ENCODE data around the gene KAZALD1. TPM values are rescaled to one million over a fixed set of nuclear protein-coding genes. Genes with fewer than 3 reads are reported as not detected.

Gene KAZALD1
- total and polyA plus RNA-seq, 4 experiments from 2014 or later, result not detected

GRCh38 chr10:101062232-101063049 lies 652 bp downstream of the KAZALD1 start:
- peaks cover 42% of the 10 kb centered on the region for H3K27me3 ChIP-seq (ENCODE audit: insufficient read depth, low read length)
- Mint-ChIP-seq H3K4me3 (peak overlapping the region in 7 of 8 donors; percentile 60 to 74 (median 70)), H3K27ac (peak overlapping the region in 4 of 7 donors; percentile 27 to 74 (median 46)), H3K9me3 (no peaks in the 10 kb centered on the region), H3K36me3 (peaks cover 0 to 2% of the 10 kb centered on the region in 2 donors), H3K4me1 (peaks cover 14 to 50% (median 29%) of the 10 kb centered on the region in 4 donors), H3K27me3 (peaks cover 21 to 33% of the 10 kb centered on the region in 2 donors)
- ChIA-PET CTCF (ENCODE audit: partially characterized antibody) (interaction anchor here (1.1 to 18.0 kb wide), 6 partner anchors 14 to 65 kb away, joined by 3 to 645 read pairs (median 8); partner anchors contain the start of genes KAZALD1 and SFXN3), POLR2A (ENCODE audit: partially characterized antibody) (interaction anchor here (1.9 to 4.7 kb wide), 5 partner anchors 10 to 65 kb away, joined by 8 to 33 read pairs (median 16); partner anchors contain the start of genes PDZD7 and SFXN3)
- intact Hi-C loops (cut with micrococcal nuclease), result loop anchor here (10.0 kb wide), 1 partner anchor 292 kb away; the partner anchor contains the start of gene BTRC
- no peak overlapping the region for H3K27ac ChIP-seq (ENCODE audit: low read depth, low read length)
- peaks cover 43% of the 10 kb centered on the region for H3K4me1 ChIP-seq (ENCODE audit: insufficient read depth, low read length)
- peak overlapping the region; percentile 11 to 26 for H3K4me3 ChIP-seq (ENCODE audit: low read length in 2 of 2)
- peak; percentile 44 to 54 (median 47) for DNase-seq
- no peaks in the 10 kb centered on the region for H3K36me3 ChIP-seq (ENCODE audit: insufficient read depth, low read length)
- H3K9me3 ChIP-seq (ENCODE audit: control insufficient read depth in 1 of 2, low read length in 2 of 2), result no peaks in the 10 kb centered on the region

DNA sequence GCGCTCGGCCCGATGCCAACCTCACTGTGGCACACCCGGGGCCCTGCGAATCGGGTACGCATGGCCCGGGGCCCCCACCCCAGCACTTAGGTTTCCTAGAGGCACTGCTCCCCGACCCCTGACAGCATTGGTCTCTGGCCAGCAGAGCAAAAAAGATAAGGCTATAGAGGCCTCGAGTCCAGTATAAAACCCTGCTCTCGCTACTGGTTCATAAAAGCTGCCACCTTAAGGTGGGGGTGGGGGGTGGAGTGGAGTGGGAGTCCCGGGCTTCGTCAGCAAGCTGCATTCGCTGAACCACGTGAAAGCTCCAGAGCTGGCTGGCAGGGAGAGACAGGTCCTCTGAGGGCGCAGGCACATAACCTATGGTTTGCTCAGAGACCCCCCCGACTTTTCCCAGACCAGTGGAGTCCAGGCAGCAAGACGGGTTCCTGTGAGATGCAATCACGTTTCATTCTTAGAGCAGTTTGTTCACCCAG lies 1.3 kb downstream of the KAZALD1 start:
- Mint-ChIP-seq H3K4me3 (peak overlapping the region in 3 of 8 donors; percentile 22 to 46 (median 39)), H3K4me1 (peaks cover 16 to 56% (median 30%) of the 10 kb centered on the region in 4 donors), H3K36me3 (peaks cover 0 to 4% of the 10 kb centered on the region in 2 donors), H3K27me3 (peaks cover 21 to 36% of the 10 kb centered on the region in 2 donors), H3K9me3 (no peaks in the 10 kb centered on the region), H3K27ac (peak overlapping the region in 1 of 7 donors; percentile 7)
- ChIA-PET CTCF (ENCODE audit: partially characterized antibody) (interaction anchor here (1.1 to 18.0 kb wide), 5 partner anchors 14 to 66 kb away, joined by 3 to 645 read pairs (median 10); partner anchors contain the start of genes KAZALD1 and SFXN3), POLR2A (ENCODE audit: partially characterized antibody) (interaction anchor here (0.9 to 4.7 kb wide), 5 partner anchors 11 to 32 kb away, joined by 3 to 33 read pairs (median 16); partner anchors contain the start of genes PDZD7 and SFXN3)
- Histone ChIP-seq H3K36me3 (ENCODE audit: insufficient read depth, low read length) (no peaks in the 10 kb centered on the region), H3K4me1 (ENCODE audit: insufficient read depth, low read length) (peaks cover 47% of the 10 kb centered on the region), H3K9me3 (ENCODE audit: control insufficient read depth in 1 of 2, low read length in 2 of 2) (no peaks in the 10 kb centered on the region), H3K4me3 (ENCODE audit: low read length in 2 of 2) (peak overlapping the region in 1 of 2 donors; percentile 26), H3K27ac (ENCODE audit: low read depth, low read length) (no peak overlapping the region), H3K27me3 (ENCODE audit: insufficient read depth, low read length) (peaks cover 45% of the 10 kb centered on the region)
- no peak for DNase-seq
- intact Hi-C loops (cut with micrococcal nuclease), result loop anchor here (10.0 kb wide), 1 partner anchor 292 kb away; the partner anchor contains the start of gene BTRC

DNA sequence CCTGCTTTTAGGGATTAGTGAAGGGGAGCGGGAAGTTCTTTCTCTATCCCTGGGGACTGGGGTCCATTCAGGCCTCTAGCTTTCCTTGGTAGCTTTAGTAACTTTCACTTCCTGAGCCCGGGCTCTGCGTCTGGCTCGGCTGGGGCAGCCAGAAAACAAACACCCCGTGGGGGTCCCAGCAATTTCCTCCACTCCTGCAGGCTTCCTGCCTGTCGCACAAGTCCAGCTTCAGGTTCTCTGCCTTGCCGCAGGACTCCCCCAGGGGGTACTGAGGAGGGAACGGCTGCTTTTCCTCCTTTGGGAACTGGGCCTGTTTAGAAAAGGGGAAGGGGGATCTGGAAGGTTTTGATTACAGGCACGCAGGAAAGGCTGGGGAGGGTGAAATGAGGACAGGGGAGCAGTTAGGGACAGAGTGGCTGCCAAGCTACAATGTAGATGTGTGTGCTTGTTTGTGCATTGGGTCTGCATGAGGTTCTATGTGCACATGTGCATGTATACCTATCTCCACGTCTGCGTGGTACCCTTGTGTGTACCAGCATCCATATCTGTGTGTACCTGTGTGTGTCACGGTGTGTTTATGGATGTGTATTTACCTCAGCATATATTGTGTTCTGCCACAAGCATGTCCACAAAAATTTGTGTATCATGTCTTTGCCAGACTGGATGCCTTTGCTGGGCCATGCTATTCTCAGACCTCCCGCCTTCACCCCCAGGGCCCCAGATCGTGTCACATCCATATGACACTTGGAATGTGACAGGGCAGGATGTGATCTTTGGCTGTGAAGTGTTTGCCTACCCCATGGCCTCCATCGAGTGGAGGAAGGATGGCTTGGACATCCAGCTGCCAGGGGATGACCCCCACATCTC lies 2.0 kb downstream of the KAZALD1 start:
- Histone ChIP-seq H3K9me3 (ENCODE audit: control insufficient read depth in 1 of 2, low read length in 2 of 2) (no peaks in the 10 kb centered on the region), H3K27ac (ENCODE audit: low read depth, low read length) (no peak overlapping the region), H3K36me3 (ENCODE audit: insufficient read depth, low read length) (no peaks in the 10 kb centered on the region), H3K27me3 (ENCODE audit: insufficient read depth, low read length) (peaks cover 45% of the 10 kb centered on the region), H3K4me3 (ENCODE audit: low read length in 2 of 2) (no peak overlapping the region), H3K4me1 (ENCODE audit: insufficient read depth, low read length) (peaks cover 47% of the 10 kb centered on the region)
- ChIA-PET CTCF (ENCODE audit: partially characterized antibody) (interaction anchor here (1.1 to 18.0 kb wide), 4 partner anchors 15 to 66 kb away, joined by 3 to 645 read pairs (median 10); partner anchors contain the start of gene KAZALD1), POLR2A (ENCODE audit: partially characterized antibody) (interaction anchor here (0.9 to 4.7 kb wide), 4 partner anchors 12 to 33 kb away, joined by 3 to 33 read pairs (median 15); partner anchors contain the start of genes PDZD7 and SFXN3)
- peak overlapping the region in 3 of 8 donors; percentile 22 to 77 (median 63) for H3K4me3 Mint-ChIP-seq
- peaks cover 0 to 4% of the 10 kb centered on the region in 2 donors for H3K36me3 Mint-ChIP-seq
- no peaks in the 10 kb centered on the region for H3K9me3 Mint-ChIP-seq
- H3K27me3 Mint-ChIP-seq, result peaks cover 21 to 36% of the 10 kb centered on the region in 2 donors
- peak overlapping the region in 1 of 7 donors; percentile 7 for H3K27ac Mint-ChIP-seq
- intact Hi-C loops (cut with micrococcal nuclease), result loop anchor here (10.0 kb wide), 1 partner anchor 291 kb away; the partner anchor contains the start of gene BTRC
- H3K4me1 Mint-ChIP-seq, result peaks cover 16 to 56% (median 30%) of the 10 kb centered on the region in 4 donors
- no peak for DNase-seq

- CTCF ChIA-PET (ENCODE audit: partially characterized antibody), result interaction anchor here (18.0 kb wide), 1 partner anchor 16 kb away, joined by 645 read pairs; the partner anchor contains the start of gene KAZALD1
- Mint-ChIP-seq H3K9me3 (no peaks in the 10 kb centered on the region), H3K36me3 (peaks cover 0 to 4% of the 10 kb centered on the region in 2 donors), H3K4me3 (peak overlapping the region in 1 of 8 donors; percentile 77), H3K27me3 (peaks cover 21 to 36% of the 10 kb centered on the region in 2 donors), H3K27ac (peak overlapping the region in 1 of 7 donors; percentile 7), H3K4me1 (peaks cover 16 to 56% (median 30%) of the 10 kb centered on the region in 4 donors)
- POLR2A ChIA-PET (ENCODE audit: partially characterized antibody), result interaction anchor here (0.5 to 2.8 kb wide), 3 partner anchors 23 to 33 kb away, joined by 3 to 14 read pairs (median 3); no protein-coding TSS in a partner anchor
- H3K9me3 ChIP-seq (ENCODE audit: control insufficient read depth in 1 of 2, low read length in 2 of 2), result no peaks in the 10 kb centered on the region
- intact Hi-C loops (cut with micrococcal nuclease), result loop anchor here (5.0 to 10.0 kb wide), 2 partner anchors 58 to 290 kb away; partner anchors contain the start of gene BTRC
- peaks cover 45% of the 10 kb centered on the region for H3K27me3 ChIP-seq (ENCODE audit: insufficient read depth, low read length)
- H3K36me3 ChIP-seq (ENCODE audit: insufficient read depth, low read length), result no peaks in the 10 kb centered on the region
- H3K4me3 ChIP-seq (ENCODE audit: low read length in 2 of 2), result no peak overlapping the region
- peaks cover 47% of the 10 kb centered on the region for H3K4me1 ChIP-seq (ENCODE audit: insufficient read depth, low read length)
- DNase-seq, result no peak
- no peak overlapping the region for H3K27ac ChIP-seq (ENCODE audit: low read depth, low read length)
Measured at GRCh38 chr10:101064415-101065030, 2.7 kb downstream of the KAZALD1 start.

GRCh38 chr10:101065481-101066145 lies 3.8 kb downstream of the KAZALD1 start:
- peaks cover 10 to 46% (median 22%) of the 10 kb centered on the region in 4 donors for H3K4me1 Mint-ChIP-seq
- no peak overlapping the region for H3K27ac Mint-ChIP-seq
- no peak for DNase-seq
- peaks cover 21 to 36% of the 10 kb centered on the region in 2 donors for H3K27me3 Mint-ChIP-seq
- no peaks in the 10 kb centered on the region for H3K9me3 Mint-ChIP-seq
- H3K36me3 Mint-ChIP-seq, result peaks cover 0 to 4% of the 10 kb centered on the region in 2 donors
- no peaks in the 10 kb centered on the region for H3K36me3 ChIP-seq (ENCODE audit: insufficient read depth, low read length)
- no peak overlapping the region for H3K27ac ChIP-seq (ENCODE audit: low read depth, low read length)
- POLR2A ChIA-PET (ENCODE audit: partially characterized antibody), result interaction anchor here (2.8 kb wide), 1 partner anchor 24 kb away, joined by 14 read pairs; no protein-coding TSS in a partner anchor
- intact Hi-C loops (cut with micrococcal nuclease), result loop anchor here (5.0 to 10.0 kb wide), 2 partner anchors 57 to 289 kb away; partner anchors contain the start of gene BTRC
- peak overlapping the region in 7 of 8 donors; percentile 32 to 78 (median 56) for H3K4me3 Mint-ChIP-seq
- peaks cover 43% of the 10 kb centered on the region for H3K4me1 ChIP-seq (ENCODE audit: insufficient read depth, low read length)
- CTCF ChIA-PET (ENCODE audit: partially characterized antibody), result interaction anchor here (18.0 kb wide), 1 partner anchor 17 kb away, joined by 645 read pairs; the partner anchor contains the start of gene KAZALD1
- peaks cover 45% of the 10 kb centered on the region for H3K27me3 ChIP-seq (ENCODE audit: insufficient read depth, low read length)
- H3K9me3 ChIP-seq (ENCODE audit: control insufficient read depth in 1 of 2, low read length in 2 of 2), result no peaks in the 10 kb centered on the region
- H3K4me3 ChIP-seq (ENCODE audit: low read length in 2 of 2), result no peak overlapping the region
